Osteoblast (primary cell): Measurements from ENCODE around the gene SUPT20H. TPM values are rescaled to one million over a fixed set of nuclear protein-coding genes. Genes with fewer than 3 reads are reported as not detected.

Experiments used
- DNase-seq: peaks from one replicate; pipeline ENCODE4 v3.0.0; 2011; ENCODE audit warnings: low spot score, mixed read lengths; ENCODE audit not compliant: insufficient read length; ENCODE audit errors: missing footprints
- H2AFZ ChIP-seq: 2 replicates; pipeline ENCODE4 v1.6.0; 2011; ENCODE audit warnings: mild to moderate bottlenecking, low read length
- H3K27ac ChIP-seq: 2 replicates; pipeline ENCODE4 v1.5.1; 2011; ENCODE audit warnings: mild to moderate bottlenecking, low read depth, low read length, moderate library complexity
- H3K27me3 ChIP-seq: 2 replicates; pipeline ENCODE4 v1.6.0; 2012; ENCODE audit warnings: mild to moderate bottlenecking, control low read depth, inconsistent platforms, low read length, moderate library complexity; ENCODE audit not compliant: insufficient read depth
- H3K36me3 ChIP-seq: 2 replicates; pipeline ENCODE4 v1.5.1; 2011; ENCODE audit warnings: mild to moderate bottlenecking, low read length, control low read depth, moderate library complexity; ENCODE audit not compliant: insufficient read depth
- H3K4me1 ChIP-seq: 2 replicates; pipeline ENCODE4 v1.5.1; 2011; ENCODE audit warnings: mild to moderate bottlenecking, low read length, control low read depth, moderate library complexity; ENCODE audit not compliant: insufficient read depth
- H3K4me2 ChIP-seq: 2 replicates; pipeline ENCODE4 v1.6.0; 2011; ENCODE audit warnings: mild to moderate bottlenecking, low read length; ENCODE audit not compliant: insufficient read depth
- H3K4me3 ChIP-seq: fragments of 200-600 bp; sonication (generic); 3 replicates; pipeline ENCODE4 v1.5.1; 2012; ENCODE audit warnings: mild to moderate bottlenecking, low read length, inconsistent platforms; ENCODE audit not compliant: insufficient read depth
- H3K79me2 ChIP-seq: 2 replicates; pipeline ENCODE4 v1.6.0; 2012; ENCODE audit warnings: mild to moderate bottlenecking, low read length, control low read depth, inconsistent platforms; ENCODE audit not compliant: insufficient read depth
- H3K9me3 ChIP-seq: 2 replicates; pipeline ENCODE4 v1.5.1; 2011; ENCODE audit warnings: low read depth, low read length, control low read depth
- H4K20me1 ChIP-seq: 2 replicates; pipeline ENCODE4 v1.6.0; 2012; ENCODE audit warnings: mild to moderate bottlenecking, low read length, control low read depth; ENCODE audit not compliant: insufficient read depth
- CTCF ChIP-seq: IDR thresholded peaks from 2 replicates; pipeline ENCODE4 v1.5.1; 2011; ENCODE audit warnings: mild to moderate bottlenecking, low read depth, low read length, moderate library complexity; ENCODE audit errors: extremely low read depth
- total RNA-seq: library from RNA; depleted of rRNA; stranded (reverse); fragments of >200 nt; gene quantifications from 2 replicates; pipeline ENCODE4 v1.2.3, GENCODE V29; 2012

Gene SUPT20H
- total RNA-seq, 1 donor: 53.6 TPM

- Histone ChIP-seq H3K27me3 (no peaks in the 10 kb centered on the region), H3K36me3 (no peaks in the 10 kb centered on the region), H3K4me2 (no peak overlapping the region), H3K4me3 (no peak overlapping the region), H3K27ac (no peak overlapping the region), H3K9me3 (no peaks in the 10 kb centered on the region), H2AFZ (peak overlapping the region; percentile 18), H3K79me2 (no peaks in the 10 kb centered on the region), H3K4me1 (peaks cover 4% of the 10 kb centered on the region), H4K20me1 (no peaks in the 10 kb centered on the region)
- no peak for TF ChIP-seq CTCF
- DNase-seq: no peak
Measured at GRCh38 chr13:37106642-37107041, 47.2 kb upstream of the SUPT20H start.

- Histone ChIP-seq H4K20me1 (no peaks in the 10 kb centered on the region), H3K4me2 (no peak within 1 kb of the TSS), H3K4me3 (no peak within 1 kb of the TSS), H2AFZ (peak within 1 kb of the TSS; percentile 18), H3K27me3 (no peaks in the 10 kb centered on the region), H3K27ac (no peak within 1 kb of the TSS), H3K4me1 (peaks cover 4% of the 10 kb centered on the region), H3K9me3 (no peaks in the 10 kb centered on the region), H3K79me2 (no peaks in the 10 kb centered on the region), H3K36me3 (no peaks in the 10 kb centered on the region)
- DNase-seq: no peak
- TF ChIP-seq CTCF: no peak
Measured at GRCh38 chr13:37105251-37105714, 45.8 kb upstream of the SUPT20H start, which contains the start of gene CSNK1A1L. Gene CSNK1A1L, minus strand, starts transcription at chr13:37105664. Its CDS starts 408 bp downstream, at chr13:37105256.

- Histone ChIP-seq H4K20me1 (no peaks in the 10 kb centered on the region), H3K36me3 (no peaks in the 10 kb centered on the region), H2AFZ (no peak overlapping the region), H3K4me1 (no peaks in the 10 kb centered on the region), H3K4me2 (no peak overlapping the region), H3K27ac (no peak overlapping the region), H3K4me3 (no peak overlapping the region), H3K9me3 (no peaks in the 10 kb centered on the region), H3K79me2 (no peaks in the 10 kb centered on the region), H3K27me3 (no peaks in the 10 kb centered on the region)
- no peak for DNase-seq
- no peak for TF ChIP-seq CTCF
Measured at GRCh38 chr13:37102896-37103295, 43.4 kb upstream of the SUPT20H start.

- Histone ChIP-seq H3K9me3 (no peaks in the 10 kb centered on the region), H3K79me2 (no peaks in the 10 kb centered on the region), H3K4me2 (no peak overlapping the region), H3K27me3 (no peaks in the 10 kb centered on the region), H3K36me3 (no peaks in the 10 kb centered on the region), H3K4me1 (peaks cover 3% of the 10 kb centered on the region), H4K20me1 (no peaks in the 10 kb centered on the region), H2AFZ (no peak overlapping the region), H3K4me3 (no peak overlapping the region), H3K27ac (no peak overlapping the region)
- no peak for DNase-seq
- TF ChIP-seq CTCF: no peak
Measured at GRCh38 chr13:37101201-37101600, 41.7 kb upstream of the SUPT20H start.
